SU-DHL-6 (cell line): Measurements from ENCODE around the gene SKAP2.

Experiments
- H2AFZ ChIP-seq: fragments of 200-600 bp; sonication (generic); 2 replicates; pipeline ENCODE4 v1.6.1; 2014; ENCODE audit warnings: low read depth, mild to moderate bottlenecking, moderate library complexity, mixed read lengths, antibody characterized with exemption, low read length; ENCODE audit not compliant: severe bottlenecking
- H3F3A ChIP-seq: fragments of 200-600 bp; shearing (Covaris generic); 2 replicates; pipeline ENCODE4 v1.6.0; 2016; ENCODE audit warnings: antibody characterized with exemption, mild to moderate bottlenecking; ENCODE audit not compliant: insufficient read depth
- H3K27ac ChIP-seq: fragments of 200-600 bp; sonication (generic); 2 replicates; pipeline ENCODE4 v1.5.1; 2016; ENCODE audit warnings: low read depth, mild to moderate bottlenecking, low read length, moderate library complexity, mixed read lengths
- H3K27me3 ChIP-seq: fragments of 200-600 bp; sonication (generic), shearing (Covaris generic); 2 replicates; pipeline ENCODE4 v1.6.0; 2014; ENCODE audit warnings: mild to moderate bottlenecking, low read length
- H3K36me3 ChIP-seq: fragments of 200-600 bp; sonication (generic); 2 replicates; pipeline ENCODE4 v1.6.1; 2014; ENCODE audit warnings: mild to moderate bottlenecking, low read length, mixed read lengths
- H3K4me2 ChIP-seq: fragments of 300-600, 200-600 bp; shearing (Covaris generic), sonication (generic); 2 replicates; pipeline ENCODE4 v1.6.0; 2014; ENCODE audit warnings: low read length, low read depth, mild to moderate bottlenecking; ENCODE audit not compliant: poor library complexity, severe bottlenecking
- H3K4me3 ChIP-seq: fragments of 200-600 bp; sonication (generic); 2 replicates; pipeline ENCODE4 v1.5.1; 2014; ENCODE audit warnings: antibody characterized with exemption, low read length, mild to moderate bottlenecking, mixed read lengths; ENCODE audit not compliant: insufficient read depth, poor library complexity, severe bottlenecking
- H3K79me2 ChIP-seq: fragments of 200-600 bp; sonication (generic); 2 replicates; pipeline ENCODE4 v1.6.1; 2014; ENCODE audit warnings: mild to moderate bottlenecking, low read length, moderate library complexity; ENCODE audit not compliant: insufficient read depth
- H3K9ac ChIP-seq: fragments of 200-600 bp; sonication (generic); 2 replicates; pipeline ENCODE4 v1.7.0; 2014; ENCODE audit warnings: mild to moderate bottlenecking, low read length
- H3K9me2 ChIP-seq: fragments of 200-600 bp; sonication (generic); replicated peaks from 2 replicates; pipeline ENCODE4 v1.6.1; 2014; ENCODE audit warnings: low read length; ENCODE audit not compliant: insufficient read depth
- H3K9me3 ChIP-seq: fragments of 200-600 bp; sonication (generic); 2 replicates; pipeline ENCODE4 v1.6.1; 2014; ENCODE audit warnings: low read length, mixed read lengths; ENCODE audit not compliant: insufficient read depth
- H4K20me1 ChIP-seq: fragments of 200-600 bp; sonication (generic); 2 replicates; pipeline ENCODE4 v1.6.1; 2014; ENCODE audit warnings: low read depth, mild to moderate bottlenecking, antibody characterized with exemption, low read length, moderate library complexity, mixed read lengths
- EZH2phosphoT487 ChIP-seq: fragments of 200-600 bp; sonication (generic), shearing (Covaris generic); conservative IDR thresholded peaks from 2 replicates; pipeline ENCODE4 v1.6.1; 2018; ENCODE audit warnings: mild to moderate bottlenecking, antibody characterized with exemption, low read length, moderate library complexity, mixed read lengths
- TF ChIP-seq, protein P1 (sequence below): fragments of 200-600 bp; sonication (generic); IDR thresholded peaks from one replicate; pipeline ENCODE4 v1.5.1; 2017; ENCODE audit warnings: antibody characterized with exemption, mild to moderate bottlenecking, low read length, moderate library complexity; ENCODE audit not compliant: insufficient read depth, poor library complexity, severe bottlenecking

SKAP2 gene

DNA sequence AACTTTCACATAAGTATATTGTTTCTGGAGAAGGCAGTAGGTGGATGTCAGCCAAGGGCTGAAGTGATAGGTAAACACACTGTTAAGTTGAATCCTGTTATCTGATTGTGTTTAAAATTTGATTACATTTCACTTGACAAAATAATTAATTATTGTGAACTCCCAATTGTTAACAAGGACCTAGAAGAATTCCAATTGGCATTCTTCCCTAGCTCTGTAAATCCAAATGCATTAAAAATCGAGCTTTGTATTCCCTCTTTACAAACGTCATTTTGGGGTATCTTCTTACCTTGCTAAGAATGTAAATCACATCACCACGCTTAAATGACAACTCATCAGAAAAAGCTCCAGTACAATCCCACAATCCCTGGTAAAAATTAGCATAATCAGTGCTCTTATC, 179.9 kb downstream of the SKAP2 start:
- Histone ChIP-seq H3K4me2 (no peak overlapping the region), H3K4me3 (no peak overlapping the region), H3K27ac (no peak overlapping the region), H4K20me1 (no peaks in the 10 kb centered on the region), H3K9ac (no peak overlapping the region), H3K36me3 (no peaks in the 10 kb centered on the region; the same call in 1 of the 2 replicates), H3K27me3 (no peaks in the 10 kb centered on the region), H3K79me2 (no peaks in the 10 kb centered on the region), H3F3A (no peaks in the 10 kb centered on the region), H2AFZ (no peak overlapping the region), H3K9me3 (no peaks in the 10 kb centered on the region), H3K9me2 (no peaks in the 10 kb centered on the region)
- TF ChIP-seq, protein P1, sequence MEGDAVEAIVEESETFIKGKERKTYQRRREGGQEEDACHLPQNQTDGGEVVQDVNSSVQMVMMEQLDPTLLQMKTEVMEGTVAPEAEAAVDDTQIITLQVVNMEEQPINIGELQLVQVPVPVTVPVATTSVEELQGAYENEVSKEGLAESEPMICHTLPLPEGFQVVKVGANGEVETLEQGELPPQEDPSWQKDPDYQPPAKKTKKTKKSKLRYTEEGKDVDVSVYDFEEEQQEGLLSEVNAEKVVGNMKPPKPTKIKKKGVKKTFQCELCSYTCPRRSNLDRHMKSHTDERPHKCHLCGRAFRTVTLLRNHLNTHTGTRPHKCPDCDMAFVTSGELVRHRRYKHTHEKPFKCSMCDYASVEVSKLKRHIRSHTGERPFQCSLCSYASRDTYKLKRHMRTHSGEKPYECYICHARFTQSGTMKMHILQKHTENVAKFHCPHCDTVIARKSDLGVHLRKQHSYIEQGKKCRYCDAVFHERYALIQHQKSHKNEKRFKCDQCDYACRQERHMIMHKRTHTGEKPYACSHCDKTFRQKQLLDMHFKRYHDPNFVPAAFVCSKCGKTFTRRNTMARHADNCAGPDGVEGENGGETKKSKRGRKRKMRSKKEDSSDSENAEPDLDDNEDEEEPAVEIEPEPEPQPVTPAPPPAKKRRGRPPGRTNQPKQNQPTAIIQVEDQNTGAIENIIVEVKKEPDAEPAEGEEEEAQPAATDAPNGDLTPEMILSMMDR, result no peak
- TF ChIP-seq EZH2phosphoT487, result no peak

DNA sequence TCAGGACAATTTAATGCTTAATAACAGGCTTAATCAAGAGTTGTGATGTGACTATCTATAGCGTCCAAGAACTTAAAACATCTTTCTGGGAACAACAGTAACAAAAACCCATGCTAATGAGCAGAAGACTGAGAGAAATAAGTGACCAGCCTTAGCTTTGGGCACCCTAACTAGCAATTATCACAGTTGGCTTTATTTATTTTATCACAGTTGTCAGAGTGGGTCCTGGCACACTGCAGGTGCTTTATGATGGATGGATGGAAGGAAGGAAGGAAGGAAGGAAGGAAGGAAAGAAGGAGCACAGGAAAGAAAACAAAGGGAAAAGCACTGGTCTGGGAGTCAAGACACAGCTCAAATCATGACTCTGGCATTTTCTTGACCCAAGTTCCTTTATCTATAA, 181.1 kb downstream of the SKAP2 start:
- Histone ChIP-seq H3K4me2 (no peak overlapping the region), H3K9ac (no peak overlapping the region), H2AFZ (no peak overlapping the region), H3F3A (no peaks in the 10 kb centered on the region), H3K4me3 (no peak overlapping the region), H3K79me2 (no peaks in the 10 kb centered on the region), H3K27ac (no peak overlapping the region), H4K20me1 (no peaks in the 10 kb centered on the region), H3K27me3 (no peaks in the 10 kb centered on the region), H3K9me2 (no peaks in the 10 kb centered on the region), H3K9me3 (no peaks in the 10 kb centered on the region), H3K36me3 (no peaks in the 10 kb centered on the region; the same call in 1 of the 2 replicates)
- TF ChIP-seq, protein P1, result no peak
- TF ChIP-seq EZH2phosphoT487, result no peak

DNA sequence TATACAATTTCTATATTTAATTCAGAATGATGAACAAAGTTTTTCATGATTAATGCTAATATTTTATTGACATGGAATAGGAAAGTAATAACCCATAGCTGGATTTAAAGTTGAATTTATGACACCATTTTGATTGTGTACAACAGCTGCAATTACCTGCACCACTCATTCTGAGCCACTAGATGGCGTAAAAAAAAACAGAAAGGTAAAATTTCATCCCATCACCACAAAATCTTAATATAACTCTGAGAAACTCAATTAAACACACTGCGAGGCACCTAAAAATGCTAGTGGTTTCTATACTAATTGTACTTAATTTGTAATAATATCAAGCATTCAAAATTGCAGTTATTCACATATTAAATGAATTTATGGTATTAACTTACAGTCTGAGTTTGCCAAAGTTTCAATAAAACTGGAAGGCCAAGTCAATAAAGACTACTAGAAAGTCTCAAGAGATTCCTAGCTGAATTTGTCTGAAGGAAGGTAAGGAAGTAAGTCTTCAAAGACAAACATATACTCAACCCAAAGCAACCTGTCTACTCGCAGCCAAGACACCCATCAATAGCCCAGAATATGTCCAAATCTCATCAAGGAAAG, 182.5 kb downstream of the SKAP2 start:
- H3K27ac ChIP-seq, result no peak overlapping the region
- H3F3A ChIP-seq, result no peaks in the 10 kb centered on the region
- H3K9ac ChIP-seq, result no peak overlapping the region
- H4K20me1 ChIP-seq, result no peaks in the 10 kb centered on the region
- H3K4me2 ChIP-seq, result no peak overlapping the region
- no peaks in the 10 kb centered on the region for H3K27me3 ChIP-seq
- no peak overlapping the region for H2AFZ ChIP-seq
- TF ChIP-seq, protein P1, result peak; percentile 88
- no peak for TF ChIP-seq EZH2phosphoT487
- H3K36me3 ChIP-seq, result no peaks in the 10 kb centered on the region
- H3K9me3 ChIP-seq, result no peaks in the 10 kb centered on the region
- no peaks in the 10 kb centered on the region for H3K9me2 ChIP-seq
- no peaks in the 10 kb centered on the region for H3K79me2 ChIP-seq
- H3K4me3 ChIP-seq, result no peak overlapping the region
